K562 (cell line): ENCODE data around the gene EFS.
A peak's percentile ranks its signal among the peaks of the same experiment; 100 is the strongest.

Experiments used
- CEBPB ChIP-seq: fragments of 450-650 bp; IDR thresholded peaks from 2 replicates; pipeline ENCODE4 v1.6.1; 2016; ENCODE audit warnings: missing genetic modification characterization, missing compliant biosample characterization
- CTCF ChIP-seq, 3 experiments: IDR thresholded peaks in 2 of 3; conservative IDR thresholded peaks in 1 of 3; 2 replicates each; pipeline ENCODE4 v1.5.1; 2011 to 2012; ENCODE audit warnings: low read length in 3 of 3, mild to moderate bottlenecking in 3 of 3, control low read depth in 2 of 3, improper control_type of control experiment in 1 of 3, inconsistent platforms in 1 of 3, low read depth in 1 of 3, mixed read lengths in 1 of 3, moderate library complexity in 1 of 3; ENCODE audit not compliant: insufficient read depth in 2 of 3
- KLF16 ChIP-seq: IDR thresholded peaks from 2 replicates; pipeline ENCODE4 v1.6.1; 2016; ENCODE audit warnings: antibody characterized with exemption
- MAFF ChIP-seq: IDR thresholded peaks from 2 replicates; pipeline ENCODE4 v1.6.1; 2012; ENCODE audit warnings: low read length, improper control_type of control experiment
- POLR2A ChIP-seq: fragments of 450-650 bp; conservative IDR thresholded peaks from 2 replicates; pipeline ENCODE4 v1.6.1; 2016
- RBBP5 ChIP-seq: fragments of 200-600 bp; sonication (generic); IDR thresholded peaks from 2 replicates; pipeline ENCODE4 v1.6.1; 2012; ENCODE audit warnings: borderline replicate concordance, mild to moderate bottlenecking, low read length, control low read depth, inconsistent platforms; ENCODE audit not compliant: insufficient read depth, poor library complexity, severe bottlenecking
- RBFOX2 ChIP-seq: fragments of 200-400 bp; formaldehyde crosslinking; IDR thresholded peaks from 2 replicates; pipeline ENCODE4 v1.6.1; 2017; ENCODE audit warnings: low read depth, mild to moderate bottlenecking, low read length, moderate library complexity
- RFX1 ChIP-seq: fragments of 450-650 bp; IDR thresholded peaks from 2 replicates; pipeline ENCODE4 v1.6.1; 2016; ENCODE audit warnings: mild to moderate bottlenecking, moderate library complexity
- SP1 ChIP-seq: sonication (generic); formaldehyde crosslinking; IDR thresholded peaks from 2 replicates; pipeline ENCODE4 v1.8.1; 2022; ENCODE audit warnings: mild to moderate bottlenecking, missing genetic modification reagents
- TFAM ChIP-seq: fragments of 250-450 bp; sonication (Bioruptor Pico); conservative IDR thresholded peaks from 2 replicates; pipeline ENCODE4 v1.5.0; 2021; ENCODE audit warnings: mild to moderate bottlenecking, moderate library complexity
- U2AF2 ChIP-seq: fragments of 200-400 bp; formaldehyde crosslinking; optimal IDR thresholded peaks from 2 replicates; pipeline ENCODE3; 2017; ENCODE audit warnings: low read depth, mild to moderate bottlenecking, low read length
- ZNF23 ChIP-seq: fragments of 250-450 bp; sonication (Bioruptor Pico); IDR thresholded peaks from 2 replicates; pipeline ENCODE4 v1.4.0; 2020; ENCODE audit warnings: mild to moderate bottlenecking

- no peak for TF ChIP-seq U2AF2
- no peak for TF ChIP-seq CTCF (IDR thresholded peaks at IDR 0.05 in 2 of 3, conservative IDR thresholded peaks at IDR 0.05 in 1 of 3; ENCODE audit: insufficient read depth in 2 of 3, low read depth in 1 of 3, low read length in 3 of 3)
- TF ChIP-seq POLR2A: no peak
- no peak for TF ChIP-seq ZNF23 (CRISPR knock-in tag)
- TF ChIP-seq SP1 (CRISPR knock-in tag): no peak
- no peak for TF ChIP-seq MAFF
- 0 out of 2 replicates have a peak, but pooled peaks have one; percentile 23 for TF ChIP-seq RBFOX2
- TF ChIP-seq CEBPB (tag): no peak
- TF ChIP-seq RBBP5: no peak
- no peak for TF ChIP-seq TFAM (CRISPR knock-in tag)
- no peak for TF ChIP-seq KLF16
- TF ChIP-seq RFX1: no peak
These were observed 56.1 kb downstream of the EFS start for GRCh38 chr14:23308721-23309445.
